Testis (tissue), 3 donors: ENCODE results near the gene TGFB3. TPM values are rescaled to one million over a fixed set of nuclear protein-coding genes. Genes with fewer than 3 reads are reported as not detected.

Experiments
- DNase-seq: peaks from one replicate; pipeline ENCODE4 v3.0.0-alpha.2; 2019
- H3K27ac ChIP-seq, 2 donors: fragments of 200-600 bp; sonication (generic); one replicate each; pipeline ENCODE4 v1.5.1; 2019
- H3K27me3 ChIP-seq: fragments of 200-600 bp; sonication (generic); one replicate; pipeline ENCODE4 v1.5.1; 2019
- H3K36me3 ChIP-seq: fragments of 200-600 bp; sonication (generic); one replicate; pipeline ENCODE4 v1.5.1; 2017; ENCODE audit warnings: low read depth; ENCODE audit errors: missing control alignments
- H3K4me1 ChIP-seq: fragments of 200-600 bp; sonication (generic); one replicate; pipeline ENCODE4 v1.5.1; 2019
- H3K4me3 ChIP-seq, 2 donors: fragments of 200-600 bp; sonication (generic); one replicate each; pipeline ENCODE4 v1.5.1; 2017 to 2019
- H3K9me3 ChIP-seq: fragments of 200-600 bp; sonication (generic); one replicate; pipeline ENCODE4 v1.5.1; 2017
- CTCF ChIP-seq, 3 experiments: fragments of 450-650 bp in 2 of 3; fragments of 200-600 bp in 1 of 3; sonication (generic) in 1 of 3; IDR thresholded peaks; one replicate each; pipeline ENCODE4 v1.5.1; 2016 to 2019; ENCODE audit warnings: antibody characterized with exemption in 3 of 3, mild to moderate bottlenecking in 2 of 3, moderate library complexity in 1 of 3
- POLR2A ChIP-seq: fragments of 450-650 bp; IDR thresholded peaks from one replicate; pipeline ENCODE4 v1.6.1; 2017; ENCODE audit warnings: antibody characterized with exemption, mild to moderate bottlenecking, moderate library complexity
- WGBS, 2 donors: methylation state at CpG; one replicate each; pipeline ENCODE4 v1.1.5; 2018; 5-methylcytosine and 5-hydroxymethylcytosine counted together
- intact Hi-C: fragments of 100-400 bp; cut with DNase I; formaldehyde crosslinking; loops from one replicate; pipeline ENCODE4 v1.15.1; 2023; ENCODE audit warnings: low total_unique reads
- polyA plus RNA-seq: library from polyadenylated mRNA; stranded (reverse); fragments of 350-450 nt; fragmentation: Illumina TruSeq; extraction: RNeasy Lipid Tissue Mini Kit (QIAGEN cat#74804); gene quantifications from one replicate; pipeline ENCODE4 v1.2.3, GENCODE V29; 2014; ENCODE audit warnings: low read depth, low replicate concordance; ENCODE audit not compliant: insufficient read depth
- total RNA-seq, 2 donors: library from RNA; depleted of rRNA; stranded (reverse); fragments of >200 nt; gene quantifications; one replicate each; pipeline ENCODE4 v1.2.3, GENCODE V29; 2016

TGFB3 gene
- total and polyA plus RNA-seq, 3 donors from 2014 or later, result 9.4 to 18.0 (median 15.2) TPM

DNA sequence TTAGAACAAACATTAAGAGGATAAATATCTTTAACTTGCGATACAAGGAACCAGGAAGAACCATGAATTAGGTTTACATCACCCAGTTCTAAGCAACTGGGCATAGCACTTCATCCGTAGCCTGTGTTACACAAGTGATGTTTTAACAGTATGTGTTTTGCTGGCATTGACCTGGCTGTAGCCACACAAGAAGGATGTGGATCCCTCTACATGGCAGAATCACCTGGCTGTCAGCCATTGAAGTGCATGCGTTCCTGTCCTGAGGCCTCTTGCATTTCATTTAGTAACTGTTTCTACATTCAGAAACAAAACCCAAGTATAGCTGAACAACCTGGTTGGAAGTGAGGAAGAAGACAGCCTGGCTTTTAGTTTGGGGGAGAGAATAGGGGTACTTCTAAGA lies 72.2 kb downstream of the TGFB3 start:
- H3K4me1 ChIP-seq, result peaks cover 15% of the 10 kb centered on the region
- 79 to 95% methylated on average over 3 of the region's 3 CpGs for WGBS, 2 donors
- no peak for TF ChIP-seq CTCF (IDR thresholded peaks at IDR 0.05)
- no peak for TF ChIP-seq POLR2A
- H3K27ac ChIP-seq, result no peak overlapping the region
- intact Hi-C loops, result loop anchor here (10.0 kb wide), 1 partner anchor 65 kb away; no protein-coding TSS in a partner anchor
- no peaks in the 10 kb centered on the region for H3K9me3 ChIP-seq
- H3K4me3 ChIP-seq, result no peak overlapping the region
- no peaks in the 10 kb centered on the region for H3K27me3 ChIP-seq
- no peak for DNase-seq
- H3K36me3 ChIP-seq, result no peaks in the 10 kb centered on the region

Other genes with a start within 250 kb of the TGFB3 start
- 10 to 100 TPM; 55.1 to 68.4 TPM for gene IFT43, start 3.8 kb upstream of the TGFB3 start, total RNA-seq
- 85.4 TPM for gene IFT43, start 3.8 kb upstream of the TGFB3 start, polyA plus RNA-seq
- 10 to 100 TPM; 74.5 to 87.2 TPM for gene GPATCH2L, start 169.9 kb upstream of the TGFB3 start, total RNA-seq
- gene GPATCH2L, start 169.9 kb upstream of the TGFB3 start, polyA plus RNA-seq, result 39.9 TPM